ACHN (cell line): Measurements from ENCODE around the gene TMEM39B.

Source experiments
- DNase-seq: peaks from one replicate; pipeline ENCODE4 v3.0.0-alpha.2; 2015
- in situ Hi-C: cut with HindIII; loops from 2 replicates; pipeline ENCODE4 v1.10.0; 2017; ENCODE audit warnings: low sequenced_read_pairs, low pct_ligation_motif_present, low pct_unique_long_range_greater_than_20kb

The TMEM39B gene

GRCh38 chr1:32072622-32073298 lies at the start of gene TMEM39B:
Gene TMEM39B, plus strand, starts transcription at chr1:32072939. Its CDS starts 109 bp downstream, at chr1:32073048.
- in situ Hi-C loops, result no loop called here
- peak; percentile 92 for DNase-seq

- in situ Hi-C loops, result no loop called here
Observed at GRCh38 chr1:32023351-32023750, 49.4 kb upstream of the TMEM39B start.

GRCh38 chr1:32025515-32025914 lies 47.2 kb upstream of the TMEM39B start:
- DNase-seq, result no peak
- in situ Hi-C loops, result no loop called here

More at GRCh38 chr1:32023351-32023750, 49.4 kb upstream of the TMEM39B start:
- no peak for DNase-seq

- in situ Hi-C loops, result no loop called here
Observed at GRCh38 chr1:32028746-32029145, 44.0 kb upstream of the TMEM39B start.

GRCh38 chr1:32031578-32032274 lies 41.0 kb upstream of the TMEM39B start:
- in situ Hi-C loops, result no loop called here
- DNase-seq, result peak; percentile 38

More at GRCh38 chr1:32028746-32029145, 44.0 kb upstream of the TMEM39B start:
- peak; percentile 6 for DNase-seq

GRCh38 chr1:32032275-32032615 lies 40.5 kb upstream of the TMEM39B start:
- no peak for DNase-seq
- in situ Hi-C loops, result no loop called here

- in situ Hi-C loops, result no loop called here
- no peak for DNase-seq
Observed at GRCh38 chr1:32035119-32035518, 37.6 kb upstream of the TMEM39B start.

GRCh38 chr1:32040711-32041110 lies 32.0 kb upstream of the TMEM39B start:
- DNase-seq, result no peak
- in situ Hi-C loops, result no loop called here

- in situ Hi-C loops, result no loop called here
- DNase-seq, result no peak
Observed at GRCh38 chr1:32042330-32042729, 30.4 kb upstream of the TMEM39B start.

- in situ Hi-C loops, result no loop called here
- no peak for DNase-seq
Observed at GRCh38 chr1:32044234-32044633, 28.5 kb upstream of the TMEM39B start.

GRCh38 chr1:32045772-32046171 lies 27.0 kb upstream of the TMEM39B start:
- in situ Hi-C loops, result no loop called here
- no peak for DNase-seq

- in situ Hi-C loops, result no loop called here
- DNase-seq, result no peak
Observed at GRCh38 chr1:32047701-32048100, 25.0 kb upstream of the TMEM39B start.

- in situ Hi-C loops, result no loop called here
- DNase-seq, result no peak
Observed at GRCh38 chr1:32048440-32048839, 24.3 kb upstream of the TMEM39B start.

GRCh38 chr1:32051706-32052105 lies 21.0 kb upstream of the TMEM39B start:
- in situ Hi-C loops, result no loop called here
- no peak for DNase-seq

GRCh38 chr1:32052887-32053286 lies 19.9 kb upstream of the TMEM39B start:
- no peak for DNase-seq
- in situ Hi-C loops, result no loop called here

- no peak for DNase-seq
- in situ Hi-C loops, result no loop called here
Observed at GRCh38 chr1:32055416-32055815, 17.3 kb upstream of the TMEM39B start.

GRCh38 chr1:32056598-32056997 lies 16.1 kb upstream of the TMEM39B start:
- DNase-seq, result no peak
- in situ Hi-C loops, result no loop called here

GRCh38 chr1:32060914-32061313 lies 11.8 kb upstream of the TMEM39B start:
- in situ Hi-C loops, result no loop called here
- DNase-seq, result no peak

- in situ Hi-C loops, result no loop called here
Observed at GRCh38 chr1:32062867-32063230, 9.9 kb upstream of the TMEM39B start.

GRCh38 chr1:32063261-32063681 lies 9.5 kb upstream of the TMEM39B start:
- in situ Hi-C loops, result no loop called here
- DNase-seq, result peak; percentile 66

More at GRCh38 chr1:32062867-32063230, 9.9 kb upstream of the TMEM39B start:
- DNase-seq, result no peak
